NCI-H187 treated with DMSO at 0.1 percent for 48 hours (cell line): ENCODE measurements around the gene GAS2L2.
"Not testable (repeated sequence)": the region's sequence is repeated elsewhere in the genome, so short reads cannot be mapped to it uniquely, and the experiment has no call there.

Experiments
- DNase-seq: peaks from one replicate; lab custom pipeline; 2025; lab: John Stamatoyannopoulos, UW

Gene GAS2L2

DNA sequence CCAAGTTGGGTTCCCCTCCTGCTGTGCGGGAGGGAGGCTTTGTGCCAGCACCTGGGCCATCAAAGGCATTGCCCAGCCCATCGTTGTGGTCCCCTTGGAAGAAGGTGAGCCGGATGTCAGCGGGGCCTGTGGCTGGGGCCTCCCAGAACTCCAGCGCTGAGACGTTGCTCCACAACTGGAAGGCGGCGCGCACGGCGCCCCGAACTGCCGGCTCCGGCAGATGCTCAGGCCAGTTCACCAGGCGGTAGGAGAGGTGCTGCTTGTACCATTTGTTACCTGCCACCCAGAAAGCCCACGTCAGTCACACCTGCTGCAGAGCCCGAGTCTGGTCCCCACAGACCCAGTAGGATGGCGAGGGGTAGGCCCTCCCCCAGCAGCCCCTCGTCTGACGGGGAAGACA lies 20.1 kb upstream of the GAS2L2 start:
- no peak for DNase-seq

DNA sequence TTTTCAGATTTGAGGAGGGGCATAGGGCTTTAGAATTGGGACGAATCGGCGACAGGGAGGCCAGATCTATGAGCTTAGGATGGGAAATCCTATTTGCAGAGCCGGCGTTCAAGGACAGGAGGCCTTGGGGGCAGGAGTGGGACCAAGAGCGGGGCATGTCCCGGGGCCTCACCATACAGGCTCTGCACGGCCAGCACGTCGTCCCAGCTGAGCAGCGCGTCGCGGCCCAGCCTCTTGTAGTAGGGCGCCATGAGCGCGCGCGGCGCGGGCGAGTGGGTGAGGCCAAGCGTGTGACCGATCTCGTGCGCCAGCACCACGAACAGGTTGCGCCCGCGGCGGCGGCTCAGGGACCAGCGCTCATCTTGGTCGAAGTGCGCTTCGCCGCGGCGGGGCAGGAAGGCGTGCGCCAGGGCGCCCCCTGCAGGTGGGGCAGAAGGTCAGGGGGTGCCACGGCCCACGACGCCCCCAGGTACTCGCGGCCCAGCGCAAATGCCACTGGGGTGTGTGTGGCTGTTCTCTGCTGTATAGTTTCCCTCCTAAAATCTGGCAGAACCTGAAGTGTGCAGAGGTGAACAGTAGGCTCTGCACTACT lies 17.0 kb upstream of the GAS2L2 start:
- DNase-seq = no peak

DNA sequence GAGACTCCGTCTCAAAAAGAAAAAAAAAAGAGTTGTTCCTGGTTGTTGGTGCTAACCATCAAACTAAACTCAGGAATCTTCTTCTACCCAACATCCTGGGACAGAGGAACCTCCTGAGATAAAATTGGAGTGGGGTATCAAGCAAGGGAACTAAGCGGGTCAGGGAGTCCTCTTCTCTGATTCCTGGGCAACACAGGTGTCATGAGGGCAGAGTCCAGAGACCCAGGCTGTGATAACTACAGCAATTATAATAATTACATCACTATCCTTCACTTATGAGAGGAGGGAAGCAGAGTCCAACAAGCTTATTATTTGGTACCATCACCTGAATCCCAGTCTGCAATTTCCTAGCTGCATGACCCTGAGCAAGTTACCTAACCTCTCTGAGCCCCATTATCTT lies 15.8 kb upstream of the GAS2L2 start:
- DNase-seq = no peak

DNA sequence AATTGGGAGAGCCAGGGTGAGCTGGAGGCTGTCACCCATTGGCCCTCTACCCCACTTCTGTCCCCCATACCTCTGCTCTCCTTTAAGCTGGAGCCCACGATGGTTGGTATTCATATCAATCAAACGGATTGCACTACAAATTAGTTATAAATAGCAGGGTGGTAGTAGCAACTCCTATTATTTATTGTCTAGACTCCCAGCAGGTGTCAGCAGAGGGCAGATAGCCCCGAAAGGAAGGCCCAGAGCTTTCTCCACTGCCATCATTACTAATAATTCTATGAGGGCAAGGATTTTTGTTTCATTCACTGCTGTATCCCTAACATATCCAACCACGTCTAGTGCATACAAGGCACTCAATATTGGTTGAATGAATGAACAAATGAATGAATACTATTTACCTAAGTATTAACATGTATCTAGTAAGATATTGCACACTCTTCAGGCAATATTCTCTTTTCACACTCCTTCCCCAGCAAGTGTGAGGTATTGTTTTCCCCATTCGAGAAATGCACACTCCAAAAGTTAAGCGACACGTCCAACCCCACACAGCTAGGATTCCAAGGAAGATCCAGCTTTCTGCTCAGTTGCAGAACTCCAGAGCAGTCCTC lies 14.0 kb upstream of the GAS2L2 start:
- DNase-seq = no peak

DNA sequence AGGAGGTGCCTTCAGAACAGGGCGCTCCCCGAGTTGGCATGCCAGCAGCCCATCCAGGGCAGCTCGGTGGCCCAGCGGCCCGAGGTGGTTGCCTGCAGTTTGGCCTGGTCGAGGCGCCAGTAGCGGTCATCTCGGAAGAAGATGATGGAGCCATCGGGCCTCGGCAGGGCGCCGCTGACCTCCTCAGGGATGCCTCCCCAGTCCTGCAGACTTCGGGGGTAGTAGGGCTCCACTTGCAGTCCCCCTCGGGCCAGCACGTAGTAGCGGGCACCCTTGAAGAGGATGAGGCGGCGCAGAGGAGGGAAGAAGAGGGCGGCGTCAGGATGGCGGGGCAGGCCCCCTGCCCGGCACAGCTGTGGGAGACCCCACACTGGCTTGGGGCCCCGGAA lies 13.4 kb upstream of the GAS2L2 start:
- DNase-seq = no peak

DNA sequence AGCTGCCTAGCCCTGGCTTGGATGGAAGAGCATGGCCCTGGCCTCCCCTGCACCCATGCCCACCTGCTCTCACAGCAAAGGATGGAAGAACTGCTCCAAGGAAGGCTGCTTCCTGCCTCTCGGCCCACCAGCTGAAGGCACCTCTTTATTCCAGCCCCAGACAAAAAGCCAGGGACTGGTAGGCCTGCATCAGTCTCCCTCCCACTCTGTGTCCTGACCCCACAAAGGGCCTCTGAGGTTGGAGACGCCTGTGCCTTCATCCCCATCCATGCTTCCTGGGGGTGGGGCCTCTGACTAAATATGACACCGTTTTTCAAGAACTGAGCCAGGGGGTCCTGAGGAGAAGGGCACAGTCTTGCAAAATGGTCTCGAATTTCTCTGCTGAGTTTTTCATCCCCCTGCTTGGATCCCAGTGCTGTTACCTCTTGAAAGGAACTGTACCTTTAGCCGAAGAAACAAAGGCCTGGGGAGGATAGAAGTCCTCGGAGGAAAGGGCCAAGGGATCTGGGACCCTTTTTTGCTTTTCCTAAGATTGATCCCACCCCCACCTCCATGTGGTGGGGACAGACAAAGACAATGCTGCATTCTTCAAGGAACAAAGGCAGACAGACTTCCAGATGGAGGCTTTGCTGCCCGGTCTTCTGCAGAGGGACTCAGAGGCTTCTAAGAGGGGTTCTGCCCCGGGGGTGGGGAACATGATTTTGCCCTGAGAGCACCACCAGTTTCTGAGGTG lies 12.9 kb upstream of the GAS2L2 start:
- no peak for DNase-seq

DNA sequence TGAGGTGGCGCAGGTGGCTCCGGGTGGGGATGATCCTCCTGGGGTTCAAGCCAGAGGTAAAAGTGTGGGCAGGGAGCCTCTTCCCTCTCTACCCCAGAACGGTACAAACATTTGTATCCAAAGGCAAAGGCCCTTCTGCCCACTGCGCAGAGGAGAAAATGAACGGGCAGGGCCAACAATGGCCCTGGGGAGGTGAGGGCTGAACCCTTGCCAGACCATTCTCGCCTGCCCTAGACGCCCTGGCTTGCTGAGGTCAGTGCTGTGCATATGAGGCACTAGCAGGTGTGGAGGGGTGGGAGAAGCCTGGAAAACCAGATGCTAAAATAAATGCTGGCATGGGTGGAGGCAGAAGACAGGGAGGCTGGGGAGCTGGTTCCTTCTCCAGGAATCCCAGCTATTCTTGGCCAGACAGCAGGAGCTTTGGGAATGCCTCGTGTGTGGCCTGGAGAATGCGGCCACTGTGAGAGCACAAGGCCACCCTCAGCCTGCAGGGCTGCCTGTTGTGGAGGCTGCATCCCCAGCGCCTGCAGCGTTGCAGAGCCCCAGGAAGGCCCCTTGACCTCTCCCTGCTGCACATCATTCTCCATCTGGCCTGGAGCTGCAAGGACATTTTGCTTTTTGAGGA lies 12.2 kb upstream of the GAS2L2 start:
- DNase-seq = no peak

DNA sequence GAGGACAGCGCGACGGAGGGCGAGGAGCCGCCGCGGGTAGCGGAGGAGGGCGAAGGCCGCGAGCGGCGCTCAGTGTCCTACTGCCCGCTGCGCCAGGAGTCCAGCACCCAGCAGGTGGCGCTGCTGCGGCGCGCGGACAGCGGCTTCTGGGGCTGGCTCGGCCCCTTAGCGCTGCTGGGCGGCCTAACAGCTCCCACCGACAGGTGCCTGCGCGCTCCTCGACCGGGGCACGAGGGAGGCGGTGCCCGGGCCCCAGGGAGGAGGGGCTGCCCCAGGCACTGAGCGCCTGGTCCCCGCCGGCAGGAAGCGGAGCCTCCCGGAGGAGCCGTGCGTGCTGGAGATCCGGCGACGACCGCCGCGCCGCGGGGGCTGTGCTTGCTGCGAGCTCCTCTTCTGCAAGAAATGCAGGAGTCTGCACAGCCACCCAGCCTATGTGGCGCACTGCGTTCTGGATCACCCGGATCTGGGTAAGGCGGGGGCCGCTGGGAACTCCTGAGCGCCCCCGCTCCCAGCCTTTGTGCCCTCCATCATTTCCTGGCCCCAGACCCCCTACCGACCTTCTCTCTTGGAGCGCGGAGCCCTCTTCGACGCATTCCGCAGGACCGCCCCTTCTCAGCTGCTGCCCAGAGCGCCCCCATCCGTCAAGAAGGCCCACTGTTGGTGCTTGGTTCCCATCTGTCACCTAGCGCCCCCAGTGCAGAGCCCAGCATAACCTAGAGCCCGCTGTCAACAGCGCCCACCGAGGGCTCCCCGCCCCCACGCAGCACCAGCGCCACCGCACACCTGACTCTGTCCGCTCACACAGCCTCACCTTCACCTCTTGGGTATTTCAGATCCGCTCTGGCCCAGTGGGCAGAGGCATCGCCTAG lies 11.3 kb upstream of the GAS2L2 start:
- peak; percentile 28 for DNase-seq

DNA sequence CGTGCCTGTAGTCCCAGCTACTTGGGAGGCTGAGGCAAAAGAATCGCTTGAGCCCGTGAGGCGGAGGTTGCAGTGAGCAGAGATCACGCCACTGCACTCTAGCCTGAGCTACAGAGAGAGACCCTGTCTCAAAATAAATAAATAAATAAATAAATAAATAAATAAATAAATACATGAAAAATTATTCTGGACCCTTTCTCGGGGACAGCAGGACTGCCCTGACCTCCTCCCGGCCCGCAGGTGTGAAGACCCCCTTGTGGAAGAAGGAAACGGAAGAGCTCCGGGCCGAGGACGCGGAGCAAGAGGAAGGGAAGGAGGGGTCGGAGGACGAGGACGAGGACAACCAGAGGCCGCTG lies 10.7 kb upstream of the GAS2L2 start:
- DNase-seq = no peak

DNA sequence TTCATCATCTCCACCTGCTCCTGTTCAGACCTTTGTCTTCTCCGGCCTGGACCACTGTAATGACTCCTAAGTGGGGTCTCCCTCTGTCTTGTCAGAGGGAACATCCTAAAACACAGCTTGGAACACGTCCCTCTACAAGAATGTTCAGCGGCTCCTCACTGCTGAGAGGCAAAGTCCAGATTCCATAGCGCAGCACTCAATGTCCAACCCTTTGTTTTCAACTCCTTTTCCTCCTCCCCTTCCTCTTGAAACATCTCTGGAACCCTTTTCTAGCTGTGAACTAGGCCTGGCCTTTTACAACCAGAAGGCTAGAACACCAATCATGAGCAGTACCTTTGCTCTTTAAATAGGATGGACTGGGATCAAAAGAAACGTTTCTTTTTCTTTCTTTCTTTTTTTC lies 8.6 kb upstream of the GAS2L2 start:
- DNase-seq = no peak

DNA sequence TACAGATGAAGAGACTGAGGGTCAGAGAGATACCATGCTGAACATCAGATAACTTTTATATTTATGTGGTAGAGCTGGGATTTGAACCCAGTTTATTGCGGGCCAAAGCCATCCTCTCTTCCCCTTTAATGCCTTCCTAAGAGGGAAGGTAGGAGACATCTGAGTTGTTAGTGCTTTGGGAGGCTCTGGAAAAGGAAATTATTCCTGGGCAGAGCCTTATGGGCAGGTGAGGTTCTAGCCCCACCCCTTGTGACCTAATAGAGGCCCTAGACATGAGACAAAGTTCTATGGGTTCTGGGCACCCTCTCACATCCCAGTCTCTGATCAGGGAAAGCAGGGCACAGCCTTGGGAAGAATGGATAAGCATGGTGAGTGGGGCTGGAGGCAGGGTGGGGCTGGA lies 7.5 kb upstream of the GAS2L2 start, which contains the start of gene C17orf50:
C17orf50 (plus strand) TSS at position 301 of the 400 bp plus-strand sequence; CDS start at position 356, 55 bp downstream.
- DNase-seq = no peak

DNA sequence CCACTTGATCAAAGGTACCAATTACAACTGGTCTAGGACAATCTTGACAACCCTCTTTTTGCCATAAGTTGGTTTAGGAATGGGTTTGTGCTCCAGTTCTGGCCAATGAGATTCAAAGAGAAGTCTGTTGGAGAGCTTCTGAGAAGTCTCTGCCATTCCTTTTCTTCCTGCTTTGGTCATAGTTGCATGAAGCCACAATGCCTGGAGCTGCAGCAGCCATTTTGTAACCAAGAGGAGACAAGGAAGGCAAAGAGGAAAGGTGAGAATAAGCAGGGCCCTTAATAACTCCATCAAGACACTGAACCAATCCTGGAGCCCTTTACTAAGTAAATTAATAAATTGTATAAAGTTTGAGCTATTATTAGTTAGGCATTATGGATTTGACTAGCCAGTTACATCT lies 4.2 kb upstream of the GAS2L2 start:
- no peak for DNase-seq

DNA sequence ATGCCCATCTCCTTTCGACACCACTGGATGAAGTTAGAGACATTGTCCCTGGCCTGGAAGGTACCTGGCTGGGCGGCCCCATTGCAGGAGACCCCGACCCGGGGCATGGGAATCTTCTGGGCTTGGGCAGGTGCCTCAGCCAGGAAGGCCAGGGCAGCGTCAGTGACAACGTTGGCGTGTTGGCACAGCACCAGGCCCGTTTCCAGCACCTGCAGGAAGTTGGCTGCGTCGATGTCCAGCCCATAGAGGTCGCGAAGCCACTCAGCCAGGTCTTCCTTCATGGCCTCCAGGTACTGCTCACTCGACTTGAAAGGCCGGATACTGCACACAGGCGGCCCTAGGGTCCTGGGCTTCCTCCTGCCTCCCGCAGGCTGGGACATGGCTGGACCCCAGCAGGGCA lies 568 bp downstream of the GAS2L2 start:
- no peak for DNase-seq

DNA sequence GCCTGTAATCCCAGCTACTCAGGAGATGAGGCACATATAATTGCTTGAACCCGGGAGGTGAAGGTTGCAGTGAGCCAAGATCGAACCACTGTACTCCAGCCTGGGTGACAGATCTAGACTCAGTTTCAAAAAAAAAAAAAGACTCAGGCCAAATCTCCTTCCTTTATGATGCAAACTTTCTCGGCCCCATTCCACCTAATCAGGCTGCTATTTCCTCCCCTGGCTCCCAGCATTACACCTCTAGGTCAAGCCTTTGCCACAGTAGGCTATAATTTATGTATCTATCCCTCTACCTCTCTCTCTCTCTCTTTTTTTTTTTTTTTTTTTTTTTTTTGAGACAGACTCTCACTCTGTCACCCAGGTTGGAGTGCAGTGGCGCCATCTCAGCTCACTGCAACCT lies 1.5 kb downstream of the GAS2L2 start:
- not testable (repeated sequence) for DNase-seq

DNA sequence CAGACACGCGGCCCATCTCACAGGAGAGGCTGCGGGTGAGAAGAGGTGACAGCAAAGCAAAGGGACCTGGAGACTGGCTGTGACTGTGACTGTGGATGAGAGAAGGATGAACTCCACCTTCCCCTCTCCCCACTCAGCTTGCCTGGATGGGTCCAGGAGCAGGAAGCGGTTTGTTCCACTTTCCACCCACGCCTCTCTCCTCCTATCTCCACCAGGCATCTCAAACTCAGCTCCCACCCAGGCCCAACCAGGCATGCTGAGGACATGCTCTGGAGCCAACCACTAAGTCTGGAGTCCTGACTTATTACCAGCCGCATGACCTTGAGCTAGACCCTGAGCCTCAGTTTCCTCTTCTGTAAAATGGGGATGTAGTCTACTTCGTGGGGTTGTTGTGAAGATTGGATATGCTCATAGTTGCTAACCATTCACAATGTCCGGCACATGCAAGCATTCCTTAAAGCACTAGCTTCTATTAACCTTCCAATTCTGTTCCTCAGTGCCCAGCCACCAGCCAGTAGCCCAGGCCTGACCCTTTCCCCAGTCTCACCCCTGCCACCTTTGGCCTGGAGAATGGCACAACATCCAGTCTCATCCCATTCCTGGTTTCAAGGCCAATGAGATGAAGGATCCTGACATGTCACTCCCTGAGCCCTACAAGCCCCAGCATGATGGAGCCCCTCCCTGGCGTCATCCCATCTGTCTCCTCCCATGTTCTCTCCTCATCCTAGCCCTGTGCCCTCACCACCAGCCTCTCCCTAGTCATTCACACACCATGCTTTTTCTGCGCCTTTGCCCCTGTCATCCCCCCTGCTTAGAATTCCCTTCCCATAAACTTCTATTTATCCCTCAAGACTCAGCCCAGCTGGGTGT lies 2.3 kb downstream of the GAS2L2 start:
- DNase-seq = no peak

DNA sequence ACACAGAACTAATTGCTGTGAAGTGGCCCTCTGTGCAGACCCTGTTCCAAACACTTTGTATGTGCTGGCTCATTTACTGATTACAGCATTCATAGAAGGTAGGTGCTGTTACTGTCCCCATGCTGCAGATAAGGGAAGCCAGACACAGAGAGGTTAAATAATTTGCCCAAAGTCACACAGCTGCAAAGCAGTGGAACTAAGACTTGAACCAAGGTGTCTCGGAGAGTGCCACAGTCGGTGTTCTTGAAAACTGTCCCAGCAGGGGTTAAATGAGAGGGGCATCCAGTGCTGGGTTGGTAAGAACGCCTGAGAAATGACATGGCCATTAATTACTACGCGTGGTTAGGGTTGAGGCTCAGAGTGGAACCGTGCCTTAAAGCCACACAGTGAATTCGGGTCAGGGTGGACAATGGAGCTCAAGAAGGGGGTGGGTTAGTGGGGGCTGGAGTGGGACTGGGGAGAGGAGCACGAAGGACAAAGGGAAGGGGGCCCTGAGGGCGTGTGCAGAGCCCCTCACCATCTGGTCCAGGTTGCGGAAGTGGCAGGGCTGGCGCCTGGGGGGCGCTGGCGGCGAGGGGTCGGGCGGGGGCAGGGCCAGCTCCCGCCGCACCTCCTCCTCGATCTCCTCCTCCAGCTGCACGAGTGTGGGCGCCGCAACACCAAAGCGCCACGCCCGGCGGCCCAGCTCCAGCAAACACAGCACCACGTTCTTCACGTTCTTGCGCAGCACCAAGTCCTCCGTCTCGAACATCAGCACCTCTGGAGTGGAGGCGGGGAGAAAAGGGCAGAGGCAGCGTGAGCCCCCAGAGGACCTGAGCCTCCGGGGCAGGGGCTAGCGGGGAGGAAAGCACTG lies 3.3 kb downstream of the GAS2L2 start:
- no peak for DNase-seq

DNA sequence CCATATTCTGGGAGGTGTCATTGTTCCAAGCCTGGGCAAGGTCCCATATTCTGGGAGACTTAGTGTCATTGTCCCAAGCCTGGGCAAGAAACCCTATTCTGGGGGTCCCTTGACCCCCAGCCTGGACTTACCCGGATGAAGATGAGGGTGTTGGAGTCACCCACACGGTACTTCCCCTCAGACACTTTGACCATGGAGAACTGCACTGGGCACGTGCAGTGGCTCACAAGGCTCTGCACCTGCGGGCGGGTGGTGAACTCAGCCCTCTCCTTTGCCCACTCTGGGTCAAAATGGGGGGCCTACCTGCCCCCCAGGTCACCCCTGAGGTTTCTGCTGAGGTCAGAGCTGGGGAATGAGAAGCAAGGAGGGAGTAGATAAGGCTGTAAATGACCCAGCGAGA lies 4.1 kb downstream of the GAS2L2 start:
- DNase-seq = no peak

DNA sequence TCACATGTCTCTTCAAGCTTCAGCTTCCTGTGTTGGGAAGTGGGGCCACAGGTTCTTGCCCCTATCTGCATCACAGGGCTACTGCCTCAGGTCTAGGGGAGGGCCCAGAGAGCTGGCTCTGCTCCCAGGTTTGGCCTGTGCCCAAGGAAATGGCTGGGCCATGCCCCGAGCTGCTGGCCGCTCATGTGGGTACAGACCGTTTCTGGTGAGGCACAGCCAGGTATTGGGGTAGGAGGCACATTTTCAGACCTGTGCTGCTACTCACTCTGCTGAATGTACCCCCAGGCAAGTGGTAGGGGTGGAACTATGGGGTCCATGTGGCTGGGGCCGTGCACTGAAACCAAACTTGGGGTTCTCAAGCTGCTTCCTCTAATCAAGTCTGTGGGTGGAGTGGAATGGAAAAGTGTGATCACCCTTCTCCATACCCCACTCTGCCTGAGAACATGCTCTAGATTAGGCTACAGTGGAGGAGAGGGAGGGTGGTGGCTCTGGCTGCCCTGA lies 4.6 kb downstream of the GAS2L2 start:
- DNase-seq = no peak

DNA sequence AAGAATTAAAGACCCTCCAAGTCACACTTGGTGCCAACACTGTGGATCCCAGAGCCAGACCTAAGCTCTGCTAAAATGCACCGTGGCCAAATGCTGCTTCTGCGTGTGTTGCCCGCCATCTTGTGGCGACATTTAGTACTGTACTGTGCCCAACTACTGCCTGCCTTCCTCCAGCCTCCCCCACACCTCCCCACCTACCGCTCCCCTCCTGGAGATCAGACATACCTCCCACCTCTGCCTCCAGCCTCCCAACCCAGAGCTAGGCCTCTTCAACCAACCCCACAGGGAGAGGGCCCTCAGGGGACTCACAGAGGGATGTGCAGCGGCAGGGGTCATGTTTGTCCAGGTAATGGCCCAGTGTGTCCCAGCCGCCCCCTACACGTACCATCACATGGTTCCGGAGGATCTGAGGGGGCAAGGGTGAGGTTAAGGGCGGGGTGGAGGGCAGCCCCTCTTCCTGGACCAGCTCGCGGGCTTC lies 5.5 kb downstream of the GAS2L2 start:
- DNase-seq = no peak

DNA sequence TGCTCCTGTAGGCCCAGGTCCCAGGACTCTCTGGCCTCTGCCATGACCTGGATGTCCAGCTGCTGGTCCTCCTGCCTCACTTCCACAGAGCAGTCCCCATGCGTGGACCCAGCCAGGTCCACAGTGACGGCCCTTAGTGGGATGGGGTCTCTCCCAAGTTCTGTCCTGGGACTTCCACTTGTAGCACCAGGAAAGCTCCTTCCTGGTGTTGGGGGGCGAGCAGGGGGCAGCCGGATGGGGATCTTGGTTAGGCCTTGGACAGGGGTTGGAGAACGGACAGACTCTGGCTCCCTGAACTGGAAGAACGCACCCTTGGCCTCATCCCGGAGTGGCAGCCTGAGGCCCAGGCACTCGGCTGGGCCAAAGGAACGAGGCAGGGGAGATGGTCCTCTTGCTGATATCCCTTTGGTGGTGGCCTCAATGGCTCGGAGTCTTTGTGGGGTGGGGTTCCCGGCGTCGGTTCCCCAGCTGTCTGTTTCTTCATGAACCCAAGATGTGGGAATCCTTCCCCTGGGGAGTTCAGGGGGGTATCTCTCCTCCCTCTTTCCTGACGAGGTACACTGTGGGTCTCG lies 7.2 kb downstream of the GAS2L2 start:
- DNase-seq = no peak
